Natural killer cell (primary cell): ENCODE results near the gene ERBB4. TPM values are rescaled to one million over a fixed set of nuclear protein-coding genes. Genes with fewer than 3 reads are reported as not detected.

ENCODE experiments used
- ATAC-seq, 3 donors: fragments of 150-1000 bp in 2 of 3; fragments of 200-7000 bp in 1 of 3; cut with Tn5 transposase; 1 replicate in 1 of 3; 2 replicates in 2 of 3; pipeline ENCODE4 v1.10.0; 2021; ENCODE audit warnings: mild to moderate bottlenecking in 2 of 3, moderate library complexity in 2 of 3
- DNase-seq, 2 donors: peaks; one replicate each; pipeline versions ENCODE4 v3.0.0 to v3.0.0-alpha.2; 2013 to 2021; ENCODE audit warnings: mixed read lengths in 1 of 2
- H3K27ac ChIP-seq: one replicate; pipeline ENCODE4 v1.5.1; 2013; ENCODE audit warnings: mild to moderate bottlenecking, low read length
- H3K27me3 ChIP-seq: one replicate; pipeline ENCODE4 v1.6.1; 2013; ENCODE audit warnings: low read length; ENCODE audit not compliant: control insufficient read depth, insufficient read depth
- H3K36me3 ChIP-seq: one replicate; pipeline ENCODE4 v1.6.1; 2013; ENCODE audit warnings: low read length; ENCODE audit not compliant: control insufficient read depth, insufficient read depth
- H3K4me1 ChIP-seq: one replicate; pipeline ENCODE4 v1.6.1; 2013; ENCODE audit warnings: low read length; ENCODE audit not compliant: control insufficient read depth, insufficient read depth
- H3K4me3 ChIP-seq: one replicate; pipeline ENCODE4 v1.5.1; 2013; ENCODE audit warnings: low read length
- H3K9me3 ChIP-seq: one replicate; pipeline ENCODE4 v1.6.1; 2013; ENCODE audit warnings: low read length; ENCODE audit not compliant: control insufficient read depth, insufficient read depth
- H3K27ac Mint-ChIP-seq, 2 donors: one replicate each; pipeline ENCODE4 v1.8.0; 2022; ENCODE audit warnings: mild to moderate bottlenecking in 2 of 2, mixed read lengths in 2 of 2, moderate library complexity in 1 of 2
- H3K27me3 Mint-ChIP-seq, 2 donors: one replicate each; pipeline ENCODE4 v1.8.0; 2022; ENCODE audit warnings: low read depth in 2 of 2, mixed read lengths in 2 of 2
- H3K36me3 Mint-ChIP-seq: one replicate; pipeline ENCODE4 v1.8.0; 2022; ENCODE audit warnings: mixed read lengths
- H3K4me1 Mint-ChIP-seq, 2 donors: one replicate each; pipeline ENCODE4 v1.8.0; 2022; ENCODE audit warnings: mixed read lengths in 2 of 2
- H3K4me3 Mint-ChIP-seq: one replicate; pipeline ENCODE4 v1.8.0; 2022; ENCODE audit warnings: mild to moderate bottlenecking, moderate library complexity, mixed read lengths
- H3K9me3 Mint-ChIP-seq, 2 donors: one replicate each; pipeline ENCODE4 v1.8.0; 2022; ENCODE audit warnings: mixed read lengths in 2 of 2
- WGBS: methylation state at CpG from one replicate; pipeline ENCODE4 v1.1.7; 2013; ENCODE audit warnings: missing lambda C conversion rate; ENCODE audit not compliant: insufficient coverage; 5-methylcytosine and 5-hydroxymethylcytosine counted together
- intact Hi-C: fragments of 100-400 bp; cut with micrococcal nuclease; formaldehyde crosslinking; loops from one replicate; pipeline ENCODE4 v1.14.2; 2022
- total RNA-seq, 4 donors: library from RNA; stranded (reverse); fragments of 120-200 nt in 1 of 4; gene quantifications; one replicate each; pipeline versions ENCODE4 v1.2.3 to v1.2.4, GENCODE V29; 2013 to 2022
- TF ChIP-seq, protein P1 (sequence below): fragments of 200-600 bp; IDR thresholded peaks from one replicate; pipeline ENCODE4 v1.8.0; 2022; ENCODE audit warnings: antibody characterized with exemption

Gene ERBB4
- total RNA-seq, 3 donors from 2014 or later (not counting 1 experiment from before 2014, with no cell fraction given) = 0.08 TPM; not detected in 2

DNA sequence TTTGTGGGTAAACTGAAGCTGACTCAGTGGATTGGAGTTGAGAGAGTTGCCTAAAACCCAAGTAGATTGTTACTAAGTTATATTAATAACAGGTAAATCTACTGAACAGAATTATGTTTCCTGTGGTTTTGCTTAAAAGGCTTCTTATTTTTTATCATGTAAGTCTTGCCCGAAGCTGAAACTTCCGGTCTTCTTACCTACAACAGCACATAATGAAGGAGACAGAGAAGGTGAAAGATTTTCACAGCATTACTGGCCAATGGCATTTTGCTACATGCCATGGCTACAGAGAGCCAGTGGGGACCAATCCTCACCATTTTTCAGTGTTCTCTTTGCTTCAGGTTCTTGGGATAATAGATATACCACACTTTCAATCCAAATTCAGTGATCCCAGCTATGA lies 220.0 kb downstream of the ERBB4 start:
- no peak overlapping the region for H3K4me3 Mint-ChIP-seq
- intact Hi-C loops = loop anchor here (1.0 kb wide), 1 partner anchor 10 kb away; no protein-coding TSS in a partner anchor
- TF ChIP-seq, protein P1, sequence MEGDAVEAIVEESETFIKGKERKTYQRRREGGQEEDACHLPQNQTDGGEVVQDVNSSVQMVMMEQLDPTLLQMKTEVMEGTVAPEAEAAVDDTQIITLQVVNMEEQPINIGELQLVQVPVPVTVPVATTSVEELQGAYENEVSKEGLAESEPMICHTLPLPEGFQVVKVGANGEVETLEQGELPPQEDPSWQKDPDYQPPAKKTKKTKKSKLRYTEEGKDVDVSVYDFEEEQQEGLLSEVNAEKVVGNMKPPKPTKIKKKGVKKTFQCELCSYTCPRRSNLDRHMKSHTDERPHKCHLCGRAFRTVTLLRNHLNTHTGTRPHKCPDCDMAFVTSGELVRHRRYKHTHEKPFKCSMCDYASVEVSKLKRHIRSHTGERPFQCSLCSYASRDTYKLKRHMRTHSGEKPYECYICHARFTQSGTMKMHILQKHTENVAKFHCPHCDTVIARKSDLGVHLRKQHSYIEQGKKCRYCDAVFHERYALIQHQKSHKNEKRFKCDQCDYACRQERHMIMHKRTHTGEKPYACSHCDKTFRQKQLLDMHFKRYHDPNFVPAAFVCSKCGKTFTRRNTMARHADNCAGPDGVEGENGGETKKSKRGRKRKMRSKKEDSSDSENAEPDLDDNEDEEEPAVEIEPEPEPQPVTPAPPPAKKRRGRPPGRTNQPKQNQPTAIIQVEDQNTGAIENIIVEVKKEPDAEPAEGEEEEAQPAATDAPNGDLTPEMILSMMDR = no peak
- Histone ChIP-seq H3K9me3 (no peaks in the 10 kb centered on the region), H3K27me3 (no peaks in the 10 kb centered on the region), H3K4me1 (no peaks in the 10 kb centered on the region), H3K36me3 (no peaks in the 10 kb centered on the region), H3K27ac (no peak overlapping the region), H3K4me3 (no peak overlapping the region)
- ATAC-seq = no peak
- H3K27me3 Mint-ChIP-seq = no peaks in the 10 kb centered on the region
- DNase-seq = no peak
- H3K27ac Mint-ChIP-seq = no peak overlapping the region
- no peaks in the 10 kb centered on the region for H3K4me1 Mint-ChIP-seq
- H3K9me3 Mint-ChIP-seq = peaks cover 0 to 2% of the 10 kb centered on the region in 2 donors
- WGBS = no CpG with 5 or more reads among the region's 2 CpGs
- no peaks in the 10 kb centered on the region for H3K36me3 Mint-ChIP-seq

GRCh38 chr2:212314680-212315079 lies 223.9 kb downstream of the ERBB4 start:
- TF ChIP-seq, protein P1 = no peak
- Histone ChIP-seq H3K4me1 (no peaks in the 10 kb centered on the region), H3K27me3 (no peaks in the 10 kb centered on the region), H3K9me3 (no peaks in the 10 kb centered on the region), H3K27ac (no peak overlapping the region), H3K36me3 (no peaks in the 10 kb centered on the region), H3K4me3 (no peak overlapping the region)
- intact Hi-C loops = no loop called here
- Mint-ChIP-seq H3K4me1 (no peaks in the 10 kb centered on the region), H3K27ac (no peak overlapping the region), H3K27me3 (no peaks in the 10 kb centered on the region), H3K4me3 (no peak overlapping the region), H3K9me3 (peaks cover 0 to 2% of the 10 kb centered on the region in 2 donors), H3K36me3 (no peaks in the 10 kb centered on the region)
- DNase-seq = no peak
- ATAC-seq = no peak

DNA sequence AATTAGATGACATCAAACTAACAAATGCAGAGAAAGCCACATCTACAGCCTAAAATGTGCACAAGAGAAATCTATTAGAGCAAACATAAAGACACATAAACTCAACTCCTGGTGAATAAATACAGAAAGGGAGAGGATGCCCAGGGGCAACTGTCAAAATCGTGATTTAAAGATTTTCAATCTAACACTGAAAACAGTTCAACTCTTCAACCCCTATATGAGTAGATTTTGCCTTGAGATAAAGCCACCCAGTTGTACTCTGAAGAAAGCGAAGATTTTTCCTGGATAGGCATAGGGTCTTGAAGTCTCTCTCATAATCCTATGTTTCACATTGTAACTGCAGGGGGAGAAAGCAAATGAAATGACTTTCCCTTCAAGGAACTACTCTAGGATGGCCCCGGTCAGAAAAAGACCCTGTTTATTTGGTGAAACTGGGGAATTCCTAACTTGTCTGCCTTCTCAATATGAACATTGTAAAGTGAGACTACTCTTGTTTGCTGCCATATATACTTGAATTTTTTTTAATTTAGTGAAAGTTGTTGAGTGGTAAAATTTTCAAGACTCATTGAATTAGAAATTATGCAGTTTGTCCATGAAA lies 226.7 kb downstream of the ERBB4 start:
- Histone ChIP-seq H3K4me3 (no peak overlapping the region), H3K27me3 (no peaks in the 10 kb centered on the region), H3K4me1 (no peaks in the 10 kb centered on the region), H3K36me3 (no peaks in the 10 kb centered on the region), H3K27ac (no peak overlapping the region), H3K9me3 (no peaks in the 10 kb centered on the region)
- intact Hi-C loops = no loop called here
- no peak overlapping the region for H3K4me3 Mint-ChIP-seq
- no peak for ATAC-seq
- 64% methylated on average over 2 of the region's 3 CpGs for WGBS
- no peak overlapping the region for H3K27ac Mint-ChIP-seq
- H3K4me1 Mint-ChIP-seq = no peaks in the 10 kb centered on the region
- H3K36me3 Mint-ChIP-seq = no peaks in the 10 kb centered on the region
- no peaks in the 10 kb centered on the region for H3K27me3 Mint-ChIP-seq
- DNase-seq = no peak
- TF ChIP-seq, protein P1 = no peak
- no peaks in the 10 kb centered on the region for H3K9me3 Mint-ChIP-seq

DNA sequence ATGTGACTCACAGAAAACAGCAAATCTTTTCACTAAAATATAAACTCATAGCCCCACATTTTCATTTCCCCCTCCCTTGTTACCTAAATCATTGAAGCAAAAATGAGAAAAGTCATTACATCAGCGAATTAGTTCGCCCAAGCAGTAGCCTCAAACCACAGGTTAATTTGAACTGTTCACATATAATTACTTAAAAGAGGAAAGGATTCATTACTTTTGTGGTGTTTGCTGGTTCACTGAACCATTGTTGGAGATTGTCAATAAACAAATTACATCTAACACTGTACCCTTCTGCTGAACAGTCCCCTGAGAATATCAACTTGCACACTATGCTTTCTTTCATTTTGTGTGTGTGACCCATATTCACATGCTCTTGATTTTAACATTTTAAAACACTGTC lies 238.7 kb downstream of the ERBB4 start:
- H3K27ac Mint-ChIP-seq = no peak overlapping the region
- no peaks in the 10 kb centered on the region for H3K4me1 Mint-ChIP-seq
- Histone ChIP-seq H3K4me1 (no peaks in the 10 kb centered on the region), H3K27me3 (no peaks in the 10 kb centered on the region), H3K36me3 (no peaks in the 10 kb centered on the region), H3K9me3 (peaks cover 3% of the 10 kb centered on the region), H3K4me3 (no peak overlapping the region), H3K27ac (no peak overlapping the region)
- no peaks in the 10 kb centered on the region for H3K36me3 Mint-ChIP-seq
- H3K27me3 Mint-ChIP-seq = no peaks in the 10 kb centered on the region
- intact Hi-C loops = no loop called here
- DNase-seq = no peak
- TF ChIP-seq, protein P1 = no peak
- 94% methylated on average over 2 of the region's 2 CpGs for WGBS
- ATAC-seq = no peak
- H3K4me3 Mint-ChIP-seq = no peak overlapping the region
- peaks cover 2 to 3% of the 10 kb centered on the region in 2 donors for H3K9me3 Mint-ChIP-seq
